ENCODE data around the gene DPH1.

Gene DPH1

GRCh38 chr17:2083613-2084035 lies 53.7 kb downstream of the DPH1 start:
- no peak overlapping the region for H2AK5ac ChIP-seq (ENCODE audit: low read length)
- H2BK120ac ChIP-seq (ENCODE audit: low read depth, low read length): no peak overlapping the region
- no peaks in the 10 kb centered on the region for H3K79me2 ChIP-seq (ENCODE audit: control insufficient read depth, insufficient read depth, low read length)
- no peaks in the 10 kb centered on the region for H3K79me1 ChIP-seq (ENCODE audit: low read length)
- no peak overlapping the region for H3K4me2 ChIP-seq (ENCODE audit: low read length)
- no peak overlapping the region for H2BK15ac ChIP-seq (replicated peaks; ENCODE audit: low read depth)
- H3K4me3 ChIP-seq (ENCODE audit: low read length): no peak overlapping the region
- no peaks in the 10 kb centered on the region for H3K36me3 ChIP-seq (ENCODE audit: control insufficient read depth, insufficient read depth, low read length)
- no peak overlapping the region for H4K8ac ChIP-seq (ENCODE audit: low read depth, low read length)
- no peak overlapping the region for H2BK5ac ChIP-seq (ENCODE audit: low read length)
- no peak overlapping the region for H4K5ac ChIP-seq (ENCODE audit: low read length)
- H3K4ac ChIP-seq (ENCODE audit: low read depth, low read length): no peak overlapping the region
- H3K27me3 ChIP-seq (ENCODE audit: insufficient read depth, low read length, poor library complexity): no peaks in the 10 kb centered on the region
- WGBS (ENCODE audit: extremely low coverage, insufficient coverage, low lambda C conversion rate): no CpG with 5 or more reads among the region's 7 CpGs
- H3K27ac ChIP-seq (ENCODE audit: low read depth, low read length): no peak overlapping the region
- DNase-seq: no peak
- peaks cover 6% of the 10 kb centered on the region for H3K4me1 ChIP-seq (ENCODE audit: control insufficient read depth, low read depth, low read length)
- H3K9ac ChIP-seq (ENCODE audit: low read length): no peak overlapping the region
- H3K23ac ChIP-seq (ENCODE audit: low read length): no peak overlapping the region
- H3K18ac ChIP-seq (ENCODE audit: low read length): no peak overlapping the region
- H3K56ac ChIP-seq (ENCODE audit: low read length): no peak overlapping the region

- H3K56ac ChIP-seq (ENCODE audit: low read length): no peak overlapping the region
- H2BK5ac ChIP-seq (ENCODE audit: low read length): no peak overlapping the region
- H3K79me1 ChIP-seq (ENCODE audit: low read length): no peaks in the 10 kb centered on the region
- no peak overlapping the region for H3K9ac ChIP-seq (ENCODE audit: low read length)
- no peaks in the 10 kb centered on the region for H3K27me3 ChIP-seq (ENCODE audit: insufficient read depth, low read length, poor library complexity)
- no peak for DNase-seq
- H4K5ac ChIP-seq (ENCODE audit: low read length): no peak overlapping the region
- H2AK5ac ChIP-seq (ENCODE audit: low read length): no peak overlapping the region
- no peak overlapping the region for H2BK15ac ChIP-seq (replicated peaks; ENCODE audit: low read depth)
- H2BK120ac ChIP-seq (ENCODE audit: low read depth, low read length): no peak overlapping the region
- no peaks in the 10 kb centered on the region for H3K36me3 ChIP-seq (ENCODE audit: control insufficient read depth, insufficient read depth, low read length)
- H3K4me3 ChIP-seq (ENCODE audit: low read length): no peak overlapping the region
- no CpG with 5 or more reads among the region's 8 CpGs for WGBS (ENCODE audit: extremely low coverage, insufficient coverage, low lambda C conversion rate)
- H3K4me2 ChIP-seq (ENCODE audit: low read length): no peak overlapping the region
- H3K27ac ChIP-seq (ENCODE audit: low read depth, low read length): no peak overlapping the region
- H3K18ac ChIP-seq (ENCODE audit: low read length): no peak overlapping the region
- H3K23ac ChIP-seq (ENCODE audit: low read length): no peak overlapping the region
- no peaks in the 10 kb centered on the region for H3K79me2 ChIP-seq (ENCODE audit: control insufficient read depth, insufficient read depth, low read length)
- peaks cover 6% of the 10 kb centered on the region for H3K4me1 ChIP-seq (ENCODE audit: control insufficient read depth, low read depth, low read length)
- H4K8ac ChIP-seq (ENCODE audit: low read depth, low read length): no peak overlapping the region
- no peak overlapping the region for H3K4ac ChIP-seq (ENCODE audit: low read depth, low read length)
These were observed 54.2 kb downstream of the DPH1 start for GRCh38 chr17:2084036-2084765.

- no peak overlapping the region for H3K23ac ChIP-seq (ENCODE audit: low read length)
- H3K18ac ChIP-seq (ENCODE audit: low read length): no peak overlapping the region
- H3K27ac ChIP-seq (ENCODE audit: low read depth, low read length): no peak overlapping the region
- no peak overlapping the region for H3K4me3 ChIP-seq (ENCODE audit: low read length)
- H2BK15ac ChIP-seq (replicated peaks; ENCODE audit: low read depth): no peak overlapping the region
- no peaks in the 10 kb centered on the region for H3K79me2 ChIP-seq (ENCODE audit: control insufficient read depth, insufficient read depth, low read length)
- H3K36me3 ChIP-seq (ENCODE audit: control insufficient read depth, insufficient read depth, low read length): no peaks in the 10 kb centered on the region
- no peaks in the 10 kb centered on the region for H3K27me3 ChIP-seq (ENCODE audit: insufficient read depth, low read length, poor library complexity)
- WGBS (ENCODE audit: extremely low coverage, insufficient coverage, low lambda C conversion rate): no CpG with 5 or more reads among the region's 13 CpGs
- DNase-seq: no peak
- H4K8ac ChIP-seq (ENCODE audit: low read depth, low read length): no peak overlapping the region
- H3K4me2 ChIP-seq (ENCODE audit: low read length): no peak overlapping the region
- H3K4me1 ChIP-seq (ENCODE audit: control insufficient read depth, low read depth, low read length): peaks cover 10% of the 10 kb centered on the region
- no peak overlapping the region for H2AK5ac ChIP-seq (ENCODE audit: low read length)
- H3K9ac ChIP-seq (ENCODE audit: low read length): no peak overlapping the region
- no peak overlapping the region for H2BK120ac ChIP-seq (ENCODE audit: low read depth, low read length)
- H3K4ac ChIP-seq (ENCODE audit: low read depth, low read length): no peak overlapping the region
- H3K79me1 ChIP-seq (ENCODE audit: low read length): no peaks in the 10 kb centered on the region
- no peak overlapping the region for H3K56ac ChIP-seq (ENCODE audit: low read length)
- no peak overlapping the region for H4K5ac ChIP-seq (ENCODE audit: low read length)
- no peak overlapping the region for H2BK5ac ChIP-seq (ENCODE audit: low read length)
These were observed 55.1 kb downstream of the DPH1 start for GRCh38 chr17:2084766-2085647.

GRCh38 chr17:2085648-2085949 lies 55.6 kb downstream of the DPH1 start:
- no peak overlapping the region for H3K9ac ChIP-seq (ENCODE audit: low read length)
- H3K27ac ChIP-seq (ENCODE audit: low read depth, low read length): no peak overlapping the region
- no peaks in the 10 kb centered on the region for H3K79me1 ChIP-seq (ENCODE audit: low read length)
- no peaks in the 10 kb centered on the region for H3K27me3 ChIP-seq (ENCODE audit: insufficient read depth, low read length, poor library complexity)
- WGBS (ENCODE audit: extremely low coverage, insufficient coverage, low lambda C conversion rate): no CpG with 5 or more reads among the region's 5 CpGs
- no peak overlapping the region for H3K4me2 ChIP-seq (ENCODE audit: low read length)
- H3K4ac ChIP-seq (ENCODE audit: low read depth, low read length): no peak overlapping the region
- no peak overlapping the region for H2BK15ac ChIP-seq (replicated peaks; ENCODE audit: low read depth)
- H2BK5ac ChIP-seq (ENCODE audit: low read length): no peak overlapping the region
- no peak overlapping the region for H3K4me3 ChIP-seq (ENCODE audit: low read length)
- H3K4me1 ChIP-seq (ENCODE audit: control insufficient read depth, low read depth, low read length): peaks cover 14% of the 10 kb centered on the region
- no peak overlapping the region for H4K8ac ChIP-seq (ENCODE audit: low read depth, low read length)
- no peaks in the 10 kb centered on the region for H3K36me3 ChIP-seq (ENCODE audit: control insufficient read depth, insufficient read depth, low read length)
- H2AK5ac ChIP-seq (ENCODE audit: low read length): no peak overlapping the region
- no peak overlapping the region for H3K23ac ChIP-seq (ENCODE audit: low read length)
- no peak overlapping the region for H2BK120ac ChIP-seq (ENCODE audit: low read depth, low read length)
- no peak overlapping the region for H3K18ac ChIP-seq (ENCODE audit: low read length)
- no peaks in the 10 kb centered on the region for H3K79me2 ChIP-seq (ENCODE audit: control insufficient read depth, insufficient read depth, low read length)
- H4K5ac ChIP-seq (ENCODE audit: low read length): no peak overlapping the region
- no peak overlapping the region for H3K56ac ChIP-seq (ENCODE audit: low read length)
- no peak for DNase-seq

GRCh38 chr17:2086306-2086705 lies 56.4 kb downstream of the DPH1 start:
- H2BK120ac ChIP-seq (ENCODE audit: low read depth, low read length): no peak overlapping the region
- no peak overlapping the region for H4K8ac ChIP-seq (ENCODE audit: low read depth, low read length)
- H3K56ac ChIP-seq (ENCODE audit: low read length): no peak overlapping the region
- DNase-seq: no peak
- no peak overlapping the region for H3K18ac ChIP-seq (ENCODE audit: low read length)
- H3K4me2 ChIP-seq (ENCODE audit: low read length): no peak overlapping the region
- no CpG with 5 or more reads among the region's 3 CpGs for WGBS (ENCODE audit: extremely low coverage, insufficient coverage, low lambda C conversion rate)
- H3K4ac ChIP-seq (ENCODE audit: low read depth, low read length): no peak overlapping the region
- no peaks in the 10 kb centered on the region for H3K79me1 ChIP-seq (ENCODE audit: low read length)
- no peak overlapping the region for H3K4me3 ChIP-seq (ENCODE audit: low read length)
- H3K9ac ChIP-seq (ENCODE audit: low read length): no peak overlapping the region
- H3K79me2 ChIP-seq (ENCODE audit: control insufficient read depth, insufficient read depth, low read length): no peaks in the 10 kb centered on the region
- no peak overlapping the region for H4K5ac ChIP-seq (ENCODE audit: low read length)
- no peak overlapping the region for H3K27ac ChIP-seq (ENCODE audit: low read depth, low read length)
- H3K36me3 ChIP-seq (ENCODE audit: control insufficient read depth, insufficient read depth, low read length): no peaks in the 10 kb centered on the region
- H2AK5ac ChIP-seq (ENCODE audit: low read length): no peak overlapping the region
- H3K4me1 ChIP-seq (ENCODE audit: control insufficient read depth, low read depth, low read length): peaks cover 16% of the 10 kb centered on the region
- no peak overlapping the region for H2BK15ac ChIP-seq (replicated peaks; ENCODE audit: low read depth)
- H3K27me3 ChIP-seq (ENCODE audit: insufficient read depth, low read length, poor library complexity): no peaks in the 10 kb centered on the region
- H3K23ac ChIP-seq (ENCODE audit: low read length): no peak overlapping the region
- no peak overlapping the region for H2BK5ac ChIP-seq (ENCODE audit: low read length)
